NCI-H1417 (cell line): Measurements from ENCODE around the gene OR4F17.
"Not testable (repeated sequence)": the region's sequence is repeated elsewhere in the genome, so short reads cannot be mapped to it uniquely, and the experiment has no call there.

Experiments
- DNase-seq, 3 experiments: peaks; one replicate each; lab custom pipeline; 2025; lab: John Stamatoyannopoulos, UW

The OR4F17 gene, protein sequence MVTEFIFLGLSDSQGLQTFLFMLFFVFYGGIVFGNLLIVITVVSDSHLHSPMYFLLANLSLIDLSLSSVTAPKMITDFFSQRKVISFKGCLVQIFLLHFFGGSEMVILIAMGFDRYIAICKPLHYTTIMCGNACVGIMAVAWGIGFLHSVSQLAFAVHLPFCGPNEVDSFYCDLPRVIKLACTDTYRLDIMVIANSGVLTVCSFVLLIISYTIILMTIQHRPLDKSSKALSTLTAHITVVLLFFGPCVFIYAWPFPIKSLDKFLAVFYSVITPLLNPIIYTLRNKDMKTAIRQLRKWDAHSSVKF

DNA sequence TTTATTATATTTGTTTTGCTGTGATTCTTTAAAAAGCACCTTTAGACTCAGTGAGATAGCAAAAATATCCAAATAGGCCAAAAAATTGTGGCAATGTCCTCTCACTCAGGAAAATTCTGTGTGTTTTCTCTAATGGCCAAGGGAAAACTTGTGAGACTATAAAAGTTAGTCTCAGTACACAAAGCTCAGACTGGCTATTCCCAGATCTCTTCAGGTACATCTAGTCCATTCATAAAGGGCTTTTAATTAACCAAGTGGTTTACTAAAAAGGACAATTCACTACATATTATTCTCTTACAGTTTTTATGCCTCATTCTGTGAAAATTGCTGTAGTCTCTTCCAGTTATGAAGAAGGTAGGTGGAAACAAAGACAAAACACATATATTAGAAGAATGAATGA is at the start of gene OR4F17:
OR4F17 (plus strand) TSS at position 301 of the 400 bp plus-strand sequence. CDS start 3,575 bp downstream, outside the sequence.
- DNase-seq, result not testable (repeated sequence)

DNA sequence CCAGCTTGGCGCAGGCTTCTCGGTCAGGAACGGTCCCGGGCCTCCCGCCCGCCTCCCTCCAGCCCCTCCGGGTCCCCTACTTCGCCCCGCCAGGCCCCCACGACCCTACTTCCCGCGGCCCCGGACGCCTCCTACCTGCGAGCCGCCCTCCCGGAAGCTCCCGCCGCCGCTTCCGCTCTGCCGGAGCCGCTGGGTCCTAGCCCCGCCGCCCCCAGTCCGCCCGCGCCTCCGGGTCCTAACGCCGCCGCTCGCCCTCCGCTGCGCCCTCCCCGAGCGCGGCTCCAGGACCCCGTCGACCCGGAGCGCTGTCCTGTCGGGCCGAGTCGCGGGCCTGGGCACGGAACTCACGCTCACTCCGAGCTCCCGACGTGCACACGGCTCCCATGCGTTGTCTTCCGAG is 36.1 kb upstream of the OR4F17 start:
- DNase-seq, result not testable (repeated sequence)

DNA sequence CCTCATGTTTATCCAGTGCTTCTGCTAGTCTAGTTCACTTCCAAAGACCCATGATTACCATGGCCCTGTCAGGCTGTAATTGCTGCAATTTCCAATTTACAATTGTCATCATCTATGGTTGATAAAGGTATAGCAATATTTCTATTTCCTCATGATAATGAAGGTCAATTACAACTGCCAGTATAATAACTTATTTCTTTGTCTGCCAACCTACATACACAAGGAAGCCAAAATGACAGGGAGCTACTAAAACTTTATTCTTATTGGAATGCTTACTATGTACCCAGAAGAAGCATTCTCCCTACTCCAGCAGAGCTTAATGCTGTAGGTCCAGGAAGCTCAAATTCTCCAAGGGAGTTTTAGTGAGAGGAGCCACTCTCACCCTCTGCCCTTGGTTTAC is 24.0 kb upstream of the OR4F17 start:
- not testable (repeated sequence) for DNase-seq

- not testable (repeated sequence) for DNase-seq
Observed at GRCh38 chr19:83626-84025, 23.3 kb upstream of the OR4F17 start.

- DNase-seq, result not testable (repeated sequence)
Observed at GRCh38 chr19:90678-91077, 16.2 kb upstream of the OR4F17 start.

- DNase-seq, result not testable (repeated sequence)
Observed at GRCh38 chr19:94794-95193, 12.1 kb upstream of the OR4F17 start.

DNA sequence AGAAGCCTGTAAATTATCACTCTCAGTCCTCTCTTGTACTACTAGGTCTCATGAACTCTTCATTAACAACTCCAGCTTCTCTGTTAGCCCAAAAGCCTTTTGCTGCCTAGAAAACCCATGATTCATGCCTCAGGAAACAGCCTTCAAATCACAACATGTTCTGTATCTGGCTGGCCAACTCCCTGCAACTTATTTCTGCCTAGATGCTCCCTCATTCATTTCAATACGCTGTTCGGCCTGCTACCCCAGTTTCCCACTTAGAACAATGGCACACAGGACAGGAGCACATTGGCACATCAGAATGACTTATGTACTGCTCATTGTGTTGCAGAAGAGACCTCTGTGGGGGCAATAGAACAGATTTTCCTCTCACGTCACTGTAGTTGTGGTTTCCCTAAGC is 9.3 kb upstream of the OR4F17 start:
- not testable (repeated sequence) for DNase-seq

- DNase-seq, result not testable (repeated sequence)
Observed at GRCh38 chr19:120443-121140, 13.7 kb downstream of the OR4F17 start.
